ENCODE data around the gene FAM168A. TPM values are rescaled to one million over a fixed set of nuclear protein-coding genes. Genes with fewer than 3 reads are reported as not detected.
A peak's percentile ranks its signal among the peaks of the same experiment; 100 is the strongest.

Gene FAM168A
- total RNA-seq, 1 experiment from 2014 or later = 21.1 TPM

GRCh38 chr11:73464347-73464746 lies 133.6 kb downstream of the FAM168A start:
- no peak overlapping the region for H3K4me2 ChIP-seq (ENCODE audit: insufficient read depth, insufficient read length, low read length)
- no CpG with 5 or more reads among the region's 2 CpGs for WGBS (ENCODE audit: extremely low coverage, insufficient read length, low lambda C conversion rate)
- H3K9ac ChIP-seq (ENCODE audit: extremely low read depth, insufficient read length, low read length) = no peak overlapping the region
- no peaks in the 10 kb centered on the region for H3K9me3 Mint-ChIP-seq
- no peaks in the 10 kb centered on the region for H3K79me2 ChIP-seq (ENCODE audit: insufficient read depth, low read length)
- no peak overlapping the region for H2AFZ ChIP-seq (ENCODE audit: low read length)
- no peaks in the 10 kb centered on the region; the same call in 1 of the 2 replicates for H3K27me3 Mint-ChIP-seq (ENCODE audit: low read depth)
- H3K36me3 Mint-ChIP-seq (ENCODE audit: insufficient read depth in 1 of 3, low read depth in 3 of 3) = peaks cover 0 to 4% (median 2%) of the 10 kb centered on the region in 3 experiments; a peak in 2 of 7 replicates
- no peaks in the 10 kb centered on the region for H3K23me2 ChIP-seq (ENCODE audit: insufficient read length, low read depth, low read length, poor library complexity, severe bottlenecking)
- H2BK15ac ChIP-seq (ENCODE audit: low read depth, low read length) = no peak overlapping the region
- H4K5ac ChIP-seq (ENCODE audit: insufficient read length, low read depth, low read length) = no peak overlapping the region
- no peak overlapping the region for H2AK5ac ChIP-seq (ENCODE audit: insufficient read length, low read length)
- no peak overlapping the region for H2BK120ac ChIP-seq (ENCODE audit: low read depth, low read length, poor library complexity, severe bottlenecking)
- H4K20me1 ChIP-seq (ENCODE audit: control insufficient read depth, insufficient read depth, insufficient read length) = no peaks in the 10 kb centered on the region
- H2BK12ac ChIP-seq (ENCODE audit: insufficient read length, low read depth, low read length) = no peak overlapping the region
- H3K4ac ChIP-seq (ENCODE audit: low read depth, low read length) = no peak overlapping the region
- H3K4me3 Mint-ChIP-seq = no peak overlapping the region
- no peak overlapping the region for H3K18ac ChIP-seq (ENCODE audit: insufficient read length, low read depth, low read length)
- H3K79me1 ChIP-seq (ENCODE audit: insufficient read depth, low read depth, low read length, poor library complexity, severe bottlenecking) = no peaks in the 10 kb centered on the region
- H2BK20ac ChIP-seq (ENCODE audit: low read depth, low read length, poor library complexity, severe bottlenecking) = no peak overlapping the region
- H3K4me1 Mint-ChIP-seq = peaks cover 0 to 2% of the 10 kb centered on the region in 2 experiments; a peak in 1 of 4 replicates
- H3K27me3 ChIP-seq (ENCODE audit: insufficient read depth, low read length) = no peaks in the 10 kb centered on the region
- no peak overlapping the region for H3K23ac ChIP-seq (ENCODE audit: insufficient read length, low read depth, low read length)
- H3K27ac ChIP-seq (ENCODE audit: insufficient read length, low read depth, low read length) = no peak overlapping the region
- H3K56ac ChIP-seq (ENCODE audit: insufficient read length, low read depth, low read length) = no peak overlapping the region
- 0 out of 7 replicates have a peak overlapping the region, but pooled peaks of 1 of the 3 experiments have one; percentile 2 for H3K27ac Mint-ChIP-seq
- no peak overlapping the region for H2BK5ac ChIP-seq (ENCODE audit: insufficient read length, low read length)
- TF ChIP-seq CTCF (conservative IDR thresholded peaks at IDR 0.05) = no peak
- no peak overlapping the region for H3K14ac ChIP-seq (ENCODE audit: insufficient read depth, low read length)
- H3T11ph ChIP-seq (ENCODE audit: low read length) = no peak overlapping the region
- no peaks in the 10 kb centered on the region for H3K4me1 ChIP-seq (ENCODE audit: insufficient read depth, low read length)
- H4K8ac ChIP-seq (replicated peaks; ENCODE audit: insufficient read length, low read depth, low read length) = no peak overlapping the region
- no peak for DNase-seq
- H4K91ac ChIP-seq (ENCODE audit: insufficient read length, low read depth, low read length) = no peak overlapping the region
- no peaks in the 10 kb centered on the region for H3K9me3 ChIP-seq (ENCODE audit: control insufficient read depth, low read depth, low read length)
